22Rv1 (cell line): ENCODE measurements around the gene MLH3.

Experiments
- ZFX ChIP-seq: fragments of 450-650 bp; IDR thresholded peaks from 2 replicates; pipeline ENCODE4 v1.6.1; 2017; ENCODE audit warnings: antibody characterized with exemption, borderline replicate concordance
- TF ChIP-seq, protein P1 (sequence below): fragments of 450-650 bp; IDR thresholded peaks from 2 replicates; pipeline ENCODE4 v1.5.1; 2017; ENCODE audit warnings: mild to moderate bottlenecking

- TF ChIP-seq, protein P1, sequence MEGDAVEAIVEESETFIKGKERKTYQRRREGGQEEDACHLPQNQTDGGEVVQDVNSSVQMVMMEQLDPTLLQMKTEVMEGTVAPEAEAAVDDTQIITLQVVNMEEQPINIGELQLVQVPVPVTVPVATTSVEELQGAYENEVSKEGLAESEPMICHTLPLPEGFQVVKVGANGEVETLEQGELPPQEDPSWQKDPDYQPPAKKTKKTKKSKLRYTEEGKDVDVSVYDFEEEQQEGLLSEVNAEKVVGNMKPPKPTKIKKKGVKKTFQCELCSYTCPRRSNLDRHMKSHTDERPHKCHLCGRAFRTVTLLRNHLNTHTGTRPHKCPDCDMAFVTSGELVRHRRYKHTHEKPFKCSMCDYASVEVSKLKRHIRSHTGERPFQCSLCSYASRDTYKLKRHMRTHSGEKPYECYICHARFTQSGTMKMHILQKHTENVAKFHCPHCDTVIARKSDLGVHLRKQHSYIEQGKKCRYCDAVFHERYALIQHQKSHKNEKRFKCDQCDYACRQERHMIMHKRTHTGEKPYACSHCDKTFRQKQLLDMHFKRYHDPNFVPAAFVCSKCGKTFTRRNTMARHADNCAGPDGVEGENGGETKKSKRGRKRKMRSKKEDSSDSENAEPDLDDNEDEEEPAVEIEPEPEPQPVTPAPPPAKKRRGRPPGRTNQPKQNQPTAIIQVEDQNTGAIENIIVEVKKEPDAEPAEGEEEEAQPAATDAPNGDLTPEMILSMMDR: no peak
- TF ChIP-seq ZFX: no peak
Observed at GRCh38 chr14:75046899-75047298, 4.4 kb downstream of the MLH3 start.
